Chondrocyte (in vitro differentiated cells): ENCODE data around the gene ARHGAP22. TPM values are rescaled to one million over a fixed set of nuclear protein-coding genes. Genes with fewer than 3 reads are reported as not detected.

ENCODE experiments used
- DNase-seq: peaks from one replicate; pipeline ENCODE4 v3.0.0; 2021; ENCODE audit warnings: mixed read lengths, low spot score
- H3K27ac Mint-ChIP-seq: one replicate; pipeline ENCODE4 v1.8.0; 2021; ENCODE audit warnings: mild to moderate bottlenecking, moderate library complexity, mixed read lengths; ENCODE audit not compliant: unreplicated experiment
- H3K27me3 Mint-ChIP-seq: 2 replicates; pipeline ENCODE4 v1.8.0; 2021; ENCODE audit warnings: low read depth, mixed read lengths
- H3K36me3 Mint-ChIP-seq: 2 replicates; pipeline ENCODE4 v1.8.0; 2021; ENCODE audit warnings: low read depth, mixed read lengths
- H3K4me1 Mint-ChIP-seq: 2 replicates; pipeline ENCODE4 v1.8.0; 2021; ENCODE audit warnings: low read depth, mild to moderate bottlenecking, mixed read lengths
- H3K4me3 Mint-ChIP-seq: one replicate; pipeline ENCODE4 v1.8.0; 2021; ENCODE audit warnings: mild to moderate bottlenecking, moderate library complexity, mixed read lengths; ENCODE audit not compliant: unreplicated experiment
- H3K9me3 Mint-ChIP-seq: 2 replicates; pipeline ENCODE4 v1.8.0; 2021; ENCODE audit warnings: low read depth, mixed read lengths
- total RNA-seq: library from RNA; stranded (reverse); gene quantifications from 3 replicates; pipeline ENCODE4 v1.2.1, GENCODE V29; 2021
- TF ChIP-seq, protein P1 (sequence below): fragments of 200-600 bp; sonication (generic); IDR thresholded peaks from 2 replicates; pipeline ENCODE4 v1.5.0; 2021; ENCODE audit warnings: antibody characterized with exemption, mild to moderate bottlenecking, moderate library complexity

Gene ARHGAP22
- total RNA-seq, 1 donor from 2014 or later: 8.8 TPM

DNA sequence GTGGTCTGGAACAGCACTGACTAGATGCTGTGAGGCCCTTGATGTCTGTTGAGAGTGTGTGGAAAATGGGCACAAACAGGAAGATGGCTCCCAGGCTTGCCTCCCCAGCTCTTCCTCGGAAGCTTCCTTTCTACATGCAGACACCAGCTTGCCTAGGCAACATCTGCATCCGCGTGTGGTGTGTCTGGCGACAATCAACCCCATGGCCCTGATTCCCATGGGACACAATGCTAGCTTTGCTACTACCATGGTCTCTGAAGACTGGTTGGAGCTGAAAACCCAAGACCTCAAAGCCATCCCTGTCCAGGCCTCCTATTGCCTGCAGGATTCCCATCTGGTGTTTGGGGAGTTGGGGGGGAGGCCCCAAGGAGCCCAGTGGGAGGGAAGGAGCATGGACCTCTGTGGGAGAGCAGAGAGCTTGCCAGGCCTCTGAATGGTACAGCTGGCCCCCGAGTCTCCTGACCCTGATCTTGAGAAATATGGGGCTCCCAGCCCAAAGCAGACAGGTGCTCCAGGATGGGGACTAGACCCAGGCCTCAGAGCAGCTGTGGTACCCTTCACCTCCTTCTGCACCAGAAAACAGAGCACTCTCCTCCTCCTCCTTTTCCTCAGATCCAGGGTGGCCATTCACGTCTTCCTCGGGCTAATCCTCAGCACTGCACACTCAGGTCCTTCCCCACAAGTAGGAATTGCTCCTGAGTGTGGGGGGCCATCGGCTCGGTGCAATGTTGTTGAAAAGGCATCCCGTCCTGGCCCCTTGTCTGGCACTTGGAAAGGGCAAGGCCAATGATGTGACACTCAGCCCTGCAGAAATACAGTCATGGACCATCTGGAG, 57.6 kb downstream of the ARHGAP22 start:
- H3K36me3 Mint-ChIP-seq: no peaks in the 10 kb centered on the region
- no peak for DNase-seq
- H3K9me3 Mint-ChIP-seq: no peaks in the 10 kb centered on the region
- no peaks in the 10 kb centered on the region for H3K4me1 Mint-ChIP-seq
- TF ChIP-seq, protein P1, sequence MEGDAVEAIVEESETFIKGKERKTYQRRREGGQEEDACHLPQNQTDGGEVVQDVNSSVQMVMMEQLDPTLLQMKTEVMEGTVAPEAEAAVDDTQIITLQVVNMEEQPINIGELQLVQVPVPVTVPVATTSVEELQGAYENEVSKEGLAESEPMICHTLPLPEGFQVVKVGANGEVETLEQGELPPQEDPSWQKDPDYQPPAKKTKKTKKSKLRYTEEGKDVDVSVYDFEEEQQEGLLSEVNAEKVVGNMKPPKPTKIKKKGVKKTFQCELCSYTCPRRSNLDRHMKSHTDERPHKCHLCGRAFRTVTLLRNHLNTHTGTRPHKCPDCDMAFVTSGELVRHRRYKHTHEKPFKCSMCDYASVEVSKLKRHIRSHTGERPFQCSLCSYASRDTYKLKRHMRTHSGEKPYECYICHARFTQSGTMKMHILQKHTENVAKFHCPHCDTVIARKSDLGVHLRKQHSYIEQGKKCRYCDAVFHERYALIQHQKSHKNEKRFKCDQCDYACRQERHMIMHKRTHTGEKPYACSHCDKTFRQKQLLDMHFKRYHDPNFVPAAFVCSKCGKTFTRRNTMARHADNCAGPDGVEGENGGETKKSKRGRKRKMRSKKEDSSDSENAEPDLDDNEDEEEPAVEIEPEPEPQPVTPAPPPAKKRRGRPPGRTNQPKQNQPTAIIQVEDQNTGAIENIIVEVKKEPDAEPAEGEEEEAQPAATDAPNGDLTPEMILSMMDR: no peak
- no peak overlapping the region for H3K4me3 Mint-ChIP-seq
- H3K27ac Mint-ChIP-seq: no peak overlapping the region
- no peaks in the 10 kb centered on the region for H3K27me3 Mint-ChIP-seq

- DNase-seq: no peak
- H3K27ac Mint-ChIP-seq: no peak overlapping the region
- no peaks in the 10 kb centered on the region for H3K9me3 Mint-ChIP-seq
- TF ChIP-seq, protein P1: no peak
- no peak overlapping the region for H3K4me3 Mint-ChIP-seq
- H3K4me1 Mint-ChIP-seq: peaks cover 5% of the 10 kb centered on the region
- H3K27me3 Mint-ChIP-seq: no peaks in the 10 kb centered on the region
- no peaks in the 10 kb centered on the region for H3K36me3 Mint-ChIP-seq
These were observed 59.3 kb downstream of the ARHGAP22 start for GRCh38 chr10:48545462-48546145.

DNA sequence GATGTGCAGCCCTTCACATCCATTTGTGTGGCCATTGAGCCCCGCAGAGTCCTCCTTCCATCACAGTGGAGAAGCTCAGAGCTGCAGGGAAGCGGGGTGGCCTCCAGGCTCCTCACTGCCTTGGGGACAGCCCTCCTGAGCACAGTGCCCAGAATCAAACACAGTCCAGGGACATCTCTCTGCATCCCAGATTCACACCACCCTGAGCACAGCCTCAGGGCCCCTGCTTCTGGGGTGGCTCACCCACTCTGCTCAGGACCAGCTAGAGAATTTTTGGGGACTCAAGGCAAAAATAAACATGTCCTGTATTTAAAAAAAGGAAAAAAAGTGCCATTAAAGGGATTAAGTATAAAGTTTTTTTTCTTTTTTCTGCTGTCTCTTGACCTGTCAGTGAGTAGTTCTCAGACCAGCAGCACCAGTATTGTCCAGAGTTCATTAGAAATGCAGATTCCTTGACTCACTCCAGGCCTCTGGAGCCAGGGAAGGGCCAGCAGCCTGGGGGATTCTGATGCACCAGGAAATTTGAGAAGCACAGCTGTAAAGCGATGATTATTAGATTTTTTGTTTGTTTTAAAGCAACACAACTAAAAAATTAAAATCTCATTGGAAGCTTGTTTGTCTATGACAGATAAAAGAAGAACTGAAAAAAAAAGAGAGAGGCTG, 61.6 kb downstream of the ARHGAP22 start:
- Mint-ChIP-seq H3K27me3 (no peaks in the 10 kb centered on the region), H3K4me1 (peaks cover 5% of the 10 kb centered on the region), H3K36me3 (no peaks in the 10 kb centered on the region), H3K27ac (no peak overlapping the region), H3K4me3 (no peak overlapping the region), H3K9me3 (no peaks in the 10 kb centered on the region)
- TF ChIP-seq, protein P1: no peak
- no peak for DNase-seq

DNA sequence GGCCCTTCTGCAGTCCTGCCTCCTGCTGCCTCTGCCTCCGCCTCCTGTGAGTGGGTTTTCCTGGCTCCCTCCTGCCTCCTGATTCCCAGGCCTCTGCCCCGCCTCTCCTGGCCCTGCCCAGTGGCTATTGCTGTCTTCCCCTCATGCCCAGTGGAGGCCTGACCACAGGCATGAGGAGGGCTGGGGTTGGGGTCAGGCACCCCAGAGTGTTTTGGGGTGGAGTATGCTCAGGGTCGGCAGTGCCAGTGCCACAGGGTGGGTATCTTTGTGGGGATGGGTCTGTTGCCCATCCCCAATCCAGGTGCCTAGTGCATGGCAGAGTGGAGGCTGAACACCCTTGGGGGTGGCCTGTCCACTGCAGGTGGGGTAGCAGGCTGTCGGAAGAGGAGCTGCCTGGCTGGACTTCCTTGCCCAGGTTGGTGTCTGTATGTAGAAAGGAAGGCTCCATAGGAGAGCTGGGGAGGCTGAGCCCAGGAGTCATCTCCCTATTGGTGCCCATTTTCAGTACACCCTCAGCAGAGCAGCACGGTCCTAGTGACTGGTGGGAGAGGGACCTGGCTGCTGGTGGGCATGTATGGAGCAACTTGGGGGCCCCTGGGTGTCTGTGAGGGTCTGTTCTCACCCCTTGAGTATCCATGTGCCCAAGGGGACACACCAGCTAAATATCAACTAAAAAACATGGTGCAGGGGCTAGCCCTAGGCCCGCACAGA, 62.2 kb downstream of the ARHGAP22 start:
- Mint-ChIP-seq H3K4me1 (peaks cover 5% of the 10 kb centered on the region), H3K27me3 (no peaks in the 10 kb centered on the region), H3K9me3 (no peaks in the 10 kb centered on the region), H3K27ac (no peak overlapping the region), H3K4me3 (no peak overlapping the region), H3K36me3 (no peaks in the 10 kb centered on the region)
- DNase-seq: no peak
- TF ChIP-seq, protein P1: no peak
